HFF-Myc (cell line): ENCODE data around the gene ADAMTSL5.
"Not testable (repeated sequence)": the region's sequence is repeated elsewhere in the genome, so short reads cannot be mapped to it uniquely, and the experiment has no call there.

Experiments
- DNase-seq: peaks from one replicate; pipeline ENCODE4 v3.0.0-alpha.2; 2011; ENCODE audit warnings: low read depth; ENCODE audit errors: extremely low read depth
- H3K4me3 ChIP-seq: replicated peaks from 2 replicates; pipeline ENCODE4 v1.5.1; 2011; ENCODE audit warnings: low read depth, mild to moderate bottlenecking, control low read depth, low read length
- CTCF ChIP-seq: IDR thresholded peaks from 2 replicates; pipeline ENCODE4 v1.5.1; 2012; ENCODE audit warnings: mild to moderate bottlenecking, low read depth, low read length, control low read depth; ENCODE audit errors: missing control alignments

The ADAMTSL5 gene

DNA sequence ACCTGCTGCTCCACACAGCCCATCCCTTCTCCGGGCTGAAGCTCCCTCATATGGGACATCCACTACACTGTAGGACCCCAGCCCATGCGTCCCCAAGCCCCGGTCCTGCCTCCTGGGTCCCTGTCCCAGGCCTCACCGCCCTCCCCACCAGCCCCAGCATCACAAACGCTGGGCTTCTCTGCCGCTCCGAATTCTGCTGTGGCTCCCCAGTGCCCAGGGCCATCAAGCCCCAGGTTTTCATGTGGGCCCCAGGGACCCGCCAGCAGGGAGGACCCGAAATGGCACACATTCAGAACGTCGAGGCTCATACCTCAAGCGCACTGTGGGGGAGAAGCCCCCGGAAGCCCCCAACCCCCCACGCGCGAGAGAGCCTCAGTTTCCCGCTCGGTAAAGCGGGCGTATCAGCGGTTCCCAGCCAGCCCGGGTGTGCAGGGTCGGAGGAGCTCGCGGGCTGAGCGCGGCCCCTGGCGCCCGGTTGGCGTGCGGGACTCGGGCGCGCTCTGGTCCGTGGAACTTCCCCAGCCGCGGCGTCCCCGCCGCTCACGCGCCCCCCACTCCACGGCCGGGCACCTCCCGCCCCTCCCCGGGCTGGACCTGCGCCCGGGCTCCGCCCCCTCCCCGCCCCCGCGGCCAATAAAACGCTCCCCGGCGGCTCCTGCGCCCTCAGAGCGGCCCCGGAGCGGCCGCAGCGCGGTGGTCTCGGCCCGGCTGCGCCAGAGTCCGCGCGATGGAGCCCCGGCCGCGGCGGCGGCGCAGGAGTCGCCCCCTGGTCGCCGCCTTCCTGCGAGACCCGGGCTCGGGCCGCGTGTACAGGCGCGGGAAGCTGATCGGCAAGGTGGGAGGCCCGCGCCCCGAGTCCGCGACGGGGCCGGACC, 10.8 kb upstream of the ADAMTSL5 start, which contains the start of gene PLK5:
PLK5 (plus strand) TSS at position 666 of the 875 bp plus-strand sequence. CDS start 2,920 bp downstream, outside the sequence.
- H3K4me3 ChIP-seq = no peak within 1 kb of the TSS

DNA sequence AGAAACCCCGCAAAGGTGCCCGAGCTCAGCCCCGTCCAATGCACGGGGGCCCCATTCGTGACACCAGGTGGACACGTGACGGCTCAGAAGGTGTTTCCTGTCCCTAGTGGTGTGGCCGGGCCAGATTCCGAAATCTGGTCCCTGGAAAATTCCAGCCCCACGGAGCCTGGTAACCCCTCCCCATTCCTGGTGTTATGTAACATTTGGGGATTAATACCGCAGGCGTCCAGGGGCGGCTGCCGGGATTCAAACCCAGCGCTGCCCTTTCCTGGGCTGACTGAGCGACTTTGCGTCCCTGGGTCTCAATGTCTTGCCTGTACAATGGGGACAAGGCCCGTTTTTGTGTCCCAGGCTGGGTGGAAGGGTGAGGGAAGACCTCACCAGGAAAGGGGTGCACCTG, 10.0 kb upstream of the ADAMTSL5 start:
- TF ChIP-seq CTCF = no peak
- DNase-seq = no peak
- no peak overlapping the region for H3K4me3 ChIP-seq

More for the DNA sequence above, 10.8 kb upstream of the ADAMTSL5 start, which contains the start of gene PLK5:
- DNase-seq = no peak
- no peak for TF ChIP-seq CTCF

DNA sequence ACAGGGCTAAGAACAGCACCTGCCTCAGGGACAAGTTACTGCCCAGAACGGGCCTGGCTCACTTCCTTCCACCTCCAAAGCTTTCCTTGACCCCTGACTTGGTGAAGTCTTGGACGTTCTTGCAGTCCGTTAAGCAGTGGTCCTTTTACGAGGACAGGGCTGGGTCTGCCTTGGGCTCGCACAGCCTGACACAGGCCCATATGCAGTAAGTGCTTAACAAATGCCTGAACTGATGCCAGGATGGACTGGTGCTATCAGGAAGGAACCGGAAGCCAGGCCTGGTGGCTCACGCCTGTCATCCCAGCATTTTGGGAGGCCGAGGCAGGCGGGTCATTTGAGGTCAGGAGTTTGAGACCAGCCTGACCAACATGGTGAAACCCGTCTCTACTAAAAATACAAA, 9.2 kb upstream of the ADAMTSL5 start:
- no peak for TF ChIP-seq CTCF
- H3K4me3 ChIP-seq = no peak overlapping the region
- DNase-seq = no peak

DNA sequence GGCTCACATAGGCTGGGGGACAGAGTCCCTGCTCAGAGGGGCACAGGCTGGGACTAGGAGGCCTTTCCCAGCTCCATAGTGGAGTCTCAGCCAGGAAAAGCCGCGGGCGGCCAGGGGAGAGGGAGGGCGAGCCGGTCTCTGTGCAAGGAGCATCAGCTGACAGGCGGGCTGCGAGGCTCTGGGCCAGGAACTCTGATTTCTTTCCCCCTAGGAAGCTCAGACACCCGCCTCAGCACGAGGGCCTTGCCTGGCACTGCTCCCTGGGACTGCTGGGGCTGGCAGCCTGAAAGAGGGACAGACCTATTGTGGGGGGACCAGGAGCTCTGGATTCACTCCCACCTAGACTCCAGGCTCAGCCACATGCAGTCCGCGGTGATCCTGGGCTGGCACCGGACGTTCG, 8.8 kb upstream of the ADAMTSL5 start:
- H3K4me3 ChIP-seq = no peak overlapping the region
- no peak for TF ChIP-seq CTCF
- DNase-seq = no peak

- no peak for DNase-seq
- no peak overlapping the region for H3K4me3 ChIP-seq
- no peak for TF ChIP-seq CTCF
These were observed 7.5 kb upstream of the ADAMTSL5 start for GRCh38 chr19:1520203-1520780.

GRCh38 chr19:1519802-1520201, 7.0 kb upstream of the ADAMTSL5 start:
- DNase-seq, H3K4me3 ChIP-seq: not testable (repeated sequence)

GRCh38 chr19:1518471-1518870, 5.7 kb upstream of the ADAMTSL5 start:
- no peak for TF ChIP-seq CTCF

More at GRCh38 chr19:1518471-1518870, 5.7 kb upstream of the ADAMTSL5 start:
- no peak overlapping the region for H3K4me3 ChIP-seq
- DNase-seq = no peak
